Activated B cell treated with CpG ODN at 0.5 μM for 24 hours (primary cell): ENCODE results near the gene SEZ6L. TPM values are rescaled to one million over a fixed set of nuclear protein-coding genes. Genes with fewer than 3 reads are reported as not detected.

Experiments
- ATAC-seq: fragments of 200-7000 bp; cut with Tn5 transposase; one replicate; pipeline ENCODE4 v1.10.0; 2021; ENCODE audit warnings: low read depth, mild to moderate bottlenecking, moderate library complexity
- CTCF ChIA-PET: fragments of 350-600 bp; sonication (Branson Sonifier 250); formaldehyde crosslinking; loops from one replicate; lab custom pipeline; 2021; ENCODE audit warnings: antibody characterized with exemption; lab: Charles Lee
- POLR2A ChIA-PET: fragments of 350-600 bp; sonication (Branson Sonifier 250); formaldehyde crosslinking; loops from one replicate; lab custom pipeline; 2021; ENCODE audit warnings: antibody characterized with exemption; lab: Charles Lee
- DNase-seq: peaks from one replicate; pipeline ENCODE4 v3.0.0; 2022
- H3K27ac Mint-ChIP-seq: one replicate; pipeline ENCODE4 v1.8.0; 2020; ENCODE audit warnings: mixed read lengths
- H3K27me3 Mint-ChIP-seq: one replicate; pipeline ENCODE4 v1.8.0; 2021; ENCODE audit warnings: mixed read lengths
- H3K36me3 Mint-ChIP-seq: one replicate; pipeline ENCODE4 v1.8.0; 2021; ENCODE audit warnings: low read depth, mixed read lengths
- H3K4me1 Mint-ChIP-seq: one replicate; pipeline ENCODE4 v1.8.0; 2021; ENCODE audit warnings: mixed read lengths
- H3K4me3 Mint-ChIP-seq: one replicate; pipeline ENCODE4 v1.8.0; 2020; ENCODE audit warnings: mild to moderate bottlenecking, mixed read lengths
- H3K9me3 Mint-ChIP-seq: one replicate; pipeline ENCODE4 v1.8.0; 2020; ENCODE audit warnings: mixed read lengths
- intact Hi-C: fragments of 100-400 bp; cut with micrococcal nuclease; formaldehyde crosslinking; loops from one replicate; pipeline ENCODE4 v1.15.1; 2024
- total RNA-seq: library from RNA; stranded (reverse); gene quantifications from 2 replicates; pipeline ENCODE4 v1.2.3, GENCODE V29; 2022
- TF ChIP-seq, protein P1 (sequence below): fragments of 200-600 bp; IDR thresholded peaks from one replicate; pipeline ENCODE4 v1.8.0; 2022; ENCODE audit warnings: antibody characterized with exemption, mild to moderate bottlenecking

The SEZ6L gene
- total RNA-seq, 1 donor from 2014 or later, result not detected

- Mint-ChIP-seq H3K4me3 (no peak overlapping the region), H3K27ac (no peak overlapping the region), H3K9me3 (no peaks in the 10 kb centered on the region), H3K4me1 (no peaks in the 10 kb centered on the region), H3K36me3 (no peaks in the 10 kb centered on the region), H3K27me3 (peaks cover 15% of the 10 kb centered on the region)
- intact Hi-C loops, result no loop called here
- TF ChIP-seq, protein P1, sequence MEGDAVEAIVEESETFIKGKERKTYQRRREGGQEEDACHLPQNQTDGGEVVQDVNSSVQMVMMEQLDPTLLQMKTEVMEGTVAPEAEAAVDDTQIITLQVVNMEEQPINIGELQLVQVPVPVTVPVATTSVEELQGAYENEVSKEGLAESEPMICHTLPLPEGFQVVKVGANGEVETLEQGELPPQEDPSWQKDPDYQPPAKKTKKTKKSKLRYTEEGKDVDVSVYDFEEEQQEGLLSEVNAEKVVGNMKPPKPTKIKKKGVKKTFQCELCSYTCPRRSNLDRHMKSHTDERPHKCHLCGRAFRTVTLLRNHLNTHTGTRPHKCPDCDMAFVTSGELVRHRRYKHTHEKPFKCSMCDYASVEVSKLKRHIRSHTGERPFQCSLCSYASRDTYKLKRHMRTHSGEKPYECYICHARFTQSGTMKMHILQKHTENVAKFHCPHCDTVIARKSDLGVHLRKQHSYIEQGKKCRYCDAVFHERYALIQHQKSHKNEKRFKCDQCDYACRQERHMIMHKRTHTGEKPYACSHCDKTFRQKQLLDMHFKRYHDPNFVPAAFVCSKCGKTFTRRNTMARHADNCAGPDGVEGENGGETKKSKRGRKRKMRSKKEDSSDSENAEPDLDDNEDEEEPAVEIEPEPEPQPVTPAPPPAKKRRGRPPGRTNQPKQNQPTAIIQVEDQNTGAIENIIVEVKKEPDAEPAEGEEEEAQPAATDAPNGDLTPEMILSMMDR, result no peak
- DNase-seq (no peak), ATAC-seq (no peak)
- ChIA-PET CTCF (no interaction called here), POLR2A (interaction anchor here (0.7 kb wide), 1 partner anchor 16 kb away, joined by 3 read pairs; no protein-coding TSS in a partner anchor)
These were observed 149.7 kb downstream of the SEZ6L start for GRCh38 chr22:26318975-26319374.

DNA sequence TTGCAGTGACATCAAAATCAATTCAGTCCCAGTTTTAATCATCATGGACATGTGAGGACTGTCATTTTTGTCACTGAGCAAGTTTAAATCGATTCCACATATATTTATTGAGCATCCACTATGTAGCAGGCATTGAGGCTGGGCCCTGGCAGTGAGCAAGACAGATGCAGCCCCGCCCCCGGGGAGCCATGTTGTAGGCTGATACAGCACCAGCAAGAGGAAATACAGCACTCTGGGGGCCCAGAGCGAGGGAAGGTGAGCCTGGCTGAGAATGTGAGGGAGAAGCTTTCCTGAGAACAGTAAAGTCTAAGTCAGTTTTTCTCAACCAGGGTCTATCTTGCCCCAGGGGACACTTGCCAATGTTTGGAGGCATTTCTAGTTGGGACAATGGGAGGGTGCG lies 151.2 kb downstream of the SEZ6L start:
- no peaks in the 10 kb centered on the region for H3K36me3 Mint-ChIP-seq

DNA sequence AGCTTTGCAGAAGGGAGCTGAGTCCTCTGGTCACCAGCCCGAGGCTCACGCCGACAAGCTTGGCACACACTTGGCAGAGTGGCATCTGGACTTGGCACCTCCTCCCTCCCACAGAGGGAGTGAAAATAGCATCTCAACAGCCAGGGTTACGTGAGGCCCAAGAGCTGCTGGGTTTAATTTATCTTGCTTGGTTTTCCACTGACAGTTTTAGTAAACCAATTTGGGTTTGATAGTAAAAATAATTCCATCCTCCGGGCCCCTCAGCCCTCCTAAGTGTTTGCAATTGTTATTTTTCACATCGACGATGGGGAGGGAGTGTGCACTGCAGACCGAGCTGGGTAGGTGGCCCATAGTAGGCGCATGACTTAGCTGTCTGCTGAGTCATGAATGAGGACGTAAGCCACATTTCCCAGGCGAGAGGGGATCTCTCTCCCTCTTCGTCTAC lies 152.2 kb downstream of the SEZ6L start:
- Mint-ChIP-seq H3K9me3 (no peaks in the 10 kb centered on the region), H3K36me3 (no peaks in the 10 kb centered on the region), H3K27me3 (peaks cover 24% of the 10 kb centered on the region), H3K27ac (no peak overlapping the region), H3K4me3 (no peak overlapping the region), H3K4me1 (no peaks in the 10 kb centered on the region)
- ChIA-PET POLR2A (no interaction called here), CTCF (interaction anchor here (1.6 kb wide), 1 partner anchor 9 kb away, joined by 3 read pairs; no protein-coding TSS in a partner anchor)
- TF ChIP-seq, protein P1, result no peak
- intact Hi-C loops, result no loop called here
- no peak for ATAC-seq
- no peak for DNase-seq

More for the DNA sequence above, 151.2 kb downstream of the SEZ6L start:
- DNase-seq (no peak), ATAC-seq (no peak)
- intact Hi-C loops, result no loop called here
- no peaks in the 10 kb centered on the region for H3K4me1 Mint-ChIP-seq
- H3K4me3 Mint-ChIP-seq, result no peak overlapping the region
- POLR2A ChIA-PET, result interaction anchor here (0.5 kb wide), 1 partner anchor 29 kb away, joined by 5 read pairs; no protein-coding TSS in a partner anchor
- H3K9me3 Mint-ChIP-seq, result no peaks in the 10 kb centered on the region
- CTCF ChIA-PET, result interaction anchor here (1.6 kb wide), 1 partner anchor 10 kb away, joined by 3 read pairs; no protein-coding TSS in a partner anchor
- H3K27me3 Mint-ChIP-seq, result peaks cover 23% of the 10 kb centered on the region
- H3K27ac Mint-ChIP-seq, result no peak overlapping the region
- TF ChIP-seq, protein P1, result no peak

- POLR2A ChIA-PET, result no interaction called here
- TF ChIP-seq, protein P1, result no peak
- Mint-ChIP-seq H3K27me3 (peaks cover 20% of the 10 kb centered on the region), H3K27ac (no peak overlapping the region), H3K36me3 (no peaks in the 10 kb centered on the region), H3K4me1 (no peaks in the 10 kb centered on the region), H3K9me3 (no peaks in the 10 kb centered on the region), H3K4me3 (no peak overlapping the region)
- ATAC-seq (no peak), DNase-seq (no peak)
- CTCF ChIA-PET, result no interaction called here
- intact Hi-C loops, result no loop called here
These were observed 153.1 kb downstream of the SEZ6L start for GRCh38 chr22:26322179-26322905.

DNA sequence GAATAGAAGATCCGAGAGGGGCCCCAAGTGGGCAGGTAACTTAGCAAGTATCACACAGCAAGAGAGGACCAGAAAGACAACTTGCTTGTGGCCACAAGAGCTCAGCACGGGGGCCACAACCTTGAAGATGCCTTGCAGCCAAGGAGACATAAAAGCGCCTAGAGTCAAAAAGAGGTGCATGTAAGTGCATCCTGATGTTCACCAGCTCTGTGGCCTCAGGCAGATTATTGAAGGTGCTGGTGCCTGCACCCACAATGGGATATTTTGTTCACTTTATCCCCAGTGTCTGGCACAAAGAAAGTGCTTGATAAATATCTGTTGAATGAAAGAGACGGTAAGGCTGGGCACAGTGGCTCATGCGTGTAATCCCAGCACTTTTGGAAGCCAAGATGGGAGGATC lies 153.8 kb downstream of the SEZ6L start:
- H3K36me3 Mint-ChIP-seq, result no peaks in the 10 kb centered on the region
- intact Hi-C loops, result no loop called here
- TF ChIP-seq, protein P1, result no peak
- H3K9me3 Mint-ChIP-seq, result no peaks in the 10 kb centered on the region
- H3K4me1 Mint-ChIP-seq, result no peaks in the 10 kb centered on the region
- H3K27ac Mint-ChIP-seq, result no peak overlapping the region
- DNase-seq (no peak), ATAC-seq (no peak)
- ChIA-PET CTCF (no interaction called here), POLR2A (no interaction called here)
- no peak overlapping the region for H3K4me3 Mint-ChIP-seq
- H3K27me3 Mint-ChIP-seq, result peaks cover 20% of the 10 kb centered on the region
